ENCODE measurements around the gene TMEM170B.

The TMEM170B gene, protein sequence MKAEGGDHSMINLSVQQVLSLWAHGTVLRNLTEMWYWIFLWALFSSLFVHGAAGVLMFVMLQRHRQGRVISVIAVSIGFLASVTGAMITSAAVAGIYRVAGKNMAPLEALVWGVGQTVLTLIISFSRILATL

GRCh38 chr6:11537229-11538051, at the start of gene TMEM170B:
TSS of gene TMEM170B (plus strand) at chr6:11537749. CDS start at chr6:11538278, 529 bp downstream.
- DNase-seq (ENCODE audit: low spot score): peak; percentile 97

GRCh38 chr6:11490996-11491395, 46.6 kb upstream of the TMEM170B start:
- DNase-seq (ENCODE audit: low spot score): no peak

DNA sequence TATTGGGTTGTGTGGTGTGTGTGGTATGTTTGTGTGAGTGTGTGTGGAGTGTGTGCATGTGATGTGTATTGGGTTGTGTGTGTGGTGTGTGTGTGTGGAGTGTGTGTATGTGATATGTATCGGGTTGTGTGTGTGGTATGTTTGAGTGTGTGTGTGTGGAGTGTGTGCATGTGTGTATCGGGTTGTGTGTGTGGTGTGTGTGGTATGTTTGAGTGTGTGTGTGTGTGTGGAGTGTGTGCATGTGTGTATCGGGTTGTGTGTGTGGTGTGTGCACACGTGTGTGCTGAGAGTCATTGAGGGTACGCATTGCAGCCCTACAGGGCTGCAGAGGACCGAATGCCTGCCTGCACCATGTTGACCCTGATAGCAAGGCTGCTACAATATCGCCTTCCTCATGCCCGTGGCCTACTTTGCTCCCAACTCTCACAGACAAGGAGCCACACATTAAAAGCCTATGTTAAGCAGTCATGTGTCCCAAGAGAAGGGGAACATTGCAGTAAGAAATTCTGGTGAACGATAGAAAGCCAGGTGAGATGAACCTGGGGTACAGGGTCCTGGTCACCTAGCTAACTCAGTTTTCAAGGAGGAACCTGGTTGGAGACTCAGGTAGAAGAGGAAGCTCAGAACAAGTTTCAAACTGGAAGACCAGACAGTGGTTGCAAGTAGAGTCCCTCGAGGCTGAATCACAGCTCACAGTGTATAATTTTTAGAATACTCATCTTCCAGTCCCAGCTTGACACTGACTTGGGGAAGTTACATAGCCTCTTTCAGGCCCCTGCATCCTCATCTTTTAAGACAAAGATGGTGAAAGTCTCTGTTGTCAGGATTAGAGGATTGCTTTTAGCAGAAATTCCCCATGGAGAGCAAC, 45.7 kb upstream of the TMEM170B start:
- no peak for DNase-seq (ENCODE audit: low spot score)

DNA sequence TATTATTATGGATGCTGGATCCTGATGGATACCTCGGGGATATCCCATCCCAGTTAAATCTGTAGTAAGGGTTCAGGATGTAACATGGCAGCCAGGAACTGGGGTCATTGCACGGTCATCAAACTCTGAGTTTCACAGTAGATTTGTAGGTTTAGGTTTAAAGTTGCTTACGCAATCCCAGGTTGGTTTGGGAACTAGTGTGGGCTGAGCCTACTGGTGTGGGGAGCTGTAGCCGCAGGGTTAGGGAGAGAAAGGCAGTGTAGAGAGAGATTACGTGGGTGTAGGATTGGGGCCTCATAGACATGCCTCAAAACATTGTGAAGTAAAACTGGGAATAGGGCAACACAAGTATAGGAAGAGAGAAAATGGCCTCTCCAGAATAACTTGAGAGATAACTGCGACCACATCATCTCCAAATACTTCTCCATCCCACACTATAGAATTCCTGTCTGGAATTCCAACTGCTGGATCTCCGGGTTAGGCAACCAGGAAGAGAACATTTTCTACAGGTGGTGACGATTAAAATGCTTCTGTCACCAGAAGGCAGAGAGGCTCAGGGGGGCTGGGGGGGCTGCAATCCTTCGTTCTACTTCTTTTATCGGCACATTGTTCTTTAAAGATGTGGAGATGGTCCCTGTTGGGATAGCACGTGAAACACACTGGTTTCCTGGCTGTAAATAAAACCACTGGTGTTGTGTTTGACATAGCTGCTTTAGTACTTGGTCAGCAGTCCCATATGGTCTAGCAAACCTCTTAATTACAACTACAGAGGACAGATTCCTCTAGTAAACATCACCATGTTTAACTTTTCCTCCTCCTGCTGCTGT, 44.9 kb upstream of the TMEM170B start:
- DNase-seq (ENCODE audit: low spot score): no peak

- DNase-seq (ENCODE audit: low spot score): no peak
These were observed 43.6 kb upstream of the TMEM170B start for GRCh38 chr6:11493974-11494373.

- no peak for DNase-seq (ENCODE audit: low spot score)
These were observed 42.6 kb upstream of the TMEM170B start for GRCh38 chr6:11494786-11495564.

GRCh38 chr6:11495565-11496145, 41.9 kb upstream of the TMEM170B start:
- no peak for DNase-seq (ENCODE audit: low spot score)

GRCh38 chr6:11496152-11497060, 41.1 kb upstream of the TMEM170B start:
- peak; percentile 87 for DNase-seq (ENCODE audit: low spot score)

GRCh38 chr6:11497107-11497506, 40.4 kb upstream of the TMEM170B start:
- no peak for DNase-seq (ENCODE audit: low spot score)

GRCh38 chr6:11497881-11498280, 39.7 kb upstream of the TMEM170B start:
- DNase-seq (ENCODE audit: low spot score): no peak

GRCh38 chr6:11500008-11500407, 37.5 kb upstream of the TMEM170B start:
- no peak for DNase-seq (ENCODE audit: low spot score)

DNA sequence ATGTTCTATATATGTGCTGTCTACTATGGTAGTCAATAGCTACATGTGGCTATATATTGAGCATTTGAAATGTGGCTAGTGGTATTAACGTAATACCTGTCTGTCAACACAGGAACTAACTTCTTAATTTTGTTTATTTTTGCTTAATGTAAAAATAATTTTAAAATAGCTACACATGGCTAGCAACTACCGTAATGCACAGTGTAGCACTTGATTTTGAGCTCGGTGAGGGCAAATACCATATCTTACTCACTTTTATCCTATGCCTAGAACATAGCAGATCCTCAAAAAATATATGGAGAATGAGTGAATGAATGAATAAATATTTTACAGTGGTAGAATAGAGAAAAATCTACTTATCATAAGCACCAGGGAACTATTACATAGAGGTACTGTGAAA, 28.1 kb upstream of the TMEM170B start:
- DNase-seq (ENCODE audit: low spot score): no peak

DNA sequence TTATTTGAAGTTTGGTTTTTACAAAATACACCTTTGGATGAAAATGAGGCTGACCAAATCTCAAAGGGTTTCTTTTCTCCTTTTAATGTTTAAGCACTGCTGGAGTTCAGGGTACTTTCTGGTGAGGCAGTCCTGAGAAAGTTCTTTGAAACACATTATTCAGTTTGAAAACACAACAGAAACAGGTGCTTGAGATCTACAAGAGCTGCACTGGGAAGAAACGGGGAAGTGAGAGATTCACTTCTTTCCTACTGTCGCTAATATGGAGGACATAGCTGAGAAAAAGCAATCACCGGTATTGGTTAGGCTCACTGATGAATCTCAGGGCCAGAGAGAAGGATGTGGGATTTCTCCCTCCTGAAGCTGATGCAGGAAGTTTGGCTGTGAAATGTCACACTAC, 22.9 kb upstream of the TMEM170B start:
- no peak for DNase-seq (ENCODE audit: low spot score)

- DNase-seq (ENCODE audit: low spot score): no peak
These were observed 21.8 kb upstream of the TMEM170B start for GRCh38 chr6:11515763-11516162.

- DNase-seq (ENCODE audit: low spot score): no peak
These were observed 14.5 kb upstream of the TMEM170B start for GRCh38 chr6:11522812-11523605.

- no peak for DNase-seq (ENCODE audit: low spot score)
These were observed 11.9 kb upstream of the TMEM170B start for GRCh38 chr6:11525468-11526155.

GRCh38 chr6:11526156-11526505, 11.4 kb upstream of the TMEM170B start:
- DNase-seq (ENCODE audit: low spot score): no peak

GRCh38 chr6:11527274-11527870, 10.2 kb upstream of the TMEM170B start:
- no peak for DNase-seq (ENCODE audit: low spot score)

Data from CD4-positive, alpha-beta T cell treated with Interleukin-15 for 4 hours (primary cell).